Pancreas (tissue), 10 donors: ENCODE data around the gene POLA1. TPM values are rescaled to one million over a fixed set of nuclear protein-coding genes. Genes with fewer than 3 reads are reported as not detected.
"Not testable (repeated sequence)": the region's sequence is repeated elsewhere in the genome, so short reads cannot be mapped to it uniquely, and the experiment has no call there.

ENCODE experiments used
- ATAC-seq, 4 donors: fragments of 200-7000 bp; cut with Tn5 transposase; one replicate each; pipeline versions ENCODE4 v1.8.0 to v1.9.1; 2020; ENCODE audit warnings: mild to moderate bottlenecking in 4 of 4, moderate library complexity in 4 of 4
- DNase-seq, 6 donors: peaks; one replicate each; pipeline ENCODE4 v3.0.0-alpha.2; 2020
- FAIRE-seq: peaks from 2 replicates; lab custom pipeline; 2012; peaks lifted over from hg19 to GRCh38; lab: Jason Lieb, UNC
- H3K27ac ChIP-seq, 4 donors: fragments of 200-600 bp; sonication (generic); 1 replicate in 3 of 4; 2 replicates in 1 of 4; pipeline versions ENCODE4 v1.5.0 to v1.8.0; 2020
- H3K27me3 ChIP-seq, 4 donors: fragments of 200-600 bp; one replicate each; pipeline ENCODE4 v1.8.0; 2021
- H3K36me3 ChIP-seq, 3 donors: fragments of 200-600 bp; sonication (generic) in 1 of 3; one replicate each; pipeline versions ENCODE4 v1.5.0 to v1.8.0; 2020 to 2021
- H3K4me1 ChIP-seq, 3 donors: fragments of 200-600 bp; one replicate each; pipeline ENCODE4 v1.8.0; 2021
- H3K4me3 ChIP-seq, 4 donors: fragments of 200-600 bp; sonication (generic) in 2 of 4; one replicate each; pipeline versions ENCODE4 v1.5.0 to v1.8.0; 2020 to 2021
- H3K9me3 ChIP-seq, 4 donors: fragments of 200-600 bp; one replicate each; pipeline ENCODE4 v1.8.0; 2021
- WGBS, 2 donors: extraction: QIAGEN DNeasy Blood & Tissue Kit; methylation state at CpG; one replicate each; pipeline ENCODE4 v1.1.7; 2013; 5-methylcytosine and 5-hydroxymethylcytosine counted together
- intact Hi-C, 3 donors: fragments of 100-400 bp; cut with DNase I; formaldehyde crosslinking; loops; one replicate each; pipeline versions ENCODE4 v1.11.1 to v1.14.2; 2022
- polyA plus RNA-seq, 2 donors: library from polyadenylated mRNA; stranded (reverse); fragments of 200-250 nt; gene quantifications; one replicate each; pipeline ENCODE4 v1.2.3, GENCODE V29; 2013
- total RNA-seq, 6 donors: library from RNA; stranded (reverse); fragmentation: NEBNext Ultra II Directional in 4 of 6; extraction: Animal tissue kit (Norgen Biotek cat#: 25700) in 4 of 6; gene quantifications; one replicate each; pipeline versions ENCODE4 v1.2.1 to v1.2.4, GENCODE V29; 2021 to 2023
- TF ChIP-seq, protein P1 (sequence below), 4 donors: fragments of 200-600 bp; sonication (generic) in 3 of 4; IDR thresholded peaks; one replicate each; pipeline versions ENCODE4 v1.5.0 to v1.8.0; 2021; ENCODE audit warnings: antibody characterized with exemption in 4 of 4
- donor health status: healthy with polysubstance abuse.
- donor health status: DM: no; HTN: no; CAD: no; lungs with moderate emphysema.
- donor health status: DM: no; HTN: no; CAD: no.
- donor health status: control.
- donor health status: control.
- donor health status: Bipolar disorder and iron deficiency.
- donor health status: DM: yes; HTN: yes; CAD: no.
- donor health status: DM: no; HTN: no; CAD: no.
- donor health status: DM: no; HTN: no; CAD: no.
- donor health status: DM: yes; HTN: yes; CAD: no.

POLA1 gene
- total and polyA plus RNA-seq, 8 donors, result 1.4 to 6.1 (median 4.4) TPM

DNA sequence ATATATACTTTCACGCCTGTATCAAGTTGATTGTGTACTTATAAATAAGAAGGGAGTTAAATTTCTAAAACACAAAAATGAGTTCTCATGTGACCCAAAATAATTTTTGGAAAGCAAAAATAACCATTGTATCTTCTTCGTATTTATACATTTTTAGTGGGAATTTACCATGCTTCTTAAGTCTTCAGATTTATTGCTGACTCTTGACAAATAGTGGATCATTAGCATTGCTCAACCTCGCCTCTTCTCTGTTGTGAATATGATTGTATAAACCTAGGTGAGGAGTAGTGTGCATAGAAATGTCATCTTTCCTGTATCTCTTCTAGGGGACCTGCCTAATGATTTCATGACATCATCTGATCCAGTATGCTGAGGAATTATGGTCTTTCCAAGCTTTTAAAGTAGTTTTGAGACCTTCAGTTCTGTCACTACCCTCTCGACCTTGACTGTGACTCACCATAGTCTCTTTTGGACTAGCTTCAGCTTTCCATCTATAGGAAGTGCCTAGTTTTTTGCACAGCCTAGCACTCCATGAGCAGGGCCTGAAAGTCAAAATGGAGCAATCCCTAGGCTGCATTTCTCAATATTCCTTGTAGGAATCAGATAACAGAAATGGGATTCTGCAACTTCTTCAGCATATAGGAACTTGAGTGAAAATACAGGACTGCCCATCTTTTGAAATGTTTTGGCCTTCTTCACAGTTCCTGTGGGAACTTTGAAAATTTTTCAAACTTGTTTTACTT, 164.5 kb downstream of the POLA1 start:
- H3K4me1 ChIP-seq, result no peaks in the 10 kb centered on the region
- DNase-seq (no peak), FAIRE-seq (no peak), ATAC-seq (no peak)
- intact Hi-C loops, result no loop called here
- H3K9me3 ChIP-seq, result no peaks in the 10 kb centered on the region
- H3K36me3 ChIP-seq, result no peaks in the 10 kb centered on the region
- no peak overlapping the region for H3K27ac ChIP-seq
- TF ChIP-seq, protein P1, sequence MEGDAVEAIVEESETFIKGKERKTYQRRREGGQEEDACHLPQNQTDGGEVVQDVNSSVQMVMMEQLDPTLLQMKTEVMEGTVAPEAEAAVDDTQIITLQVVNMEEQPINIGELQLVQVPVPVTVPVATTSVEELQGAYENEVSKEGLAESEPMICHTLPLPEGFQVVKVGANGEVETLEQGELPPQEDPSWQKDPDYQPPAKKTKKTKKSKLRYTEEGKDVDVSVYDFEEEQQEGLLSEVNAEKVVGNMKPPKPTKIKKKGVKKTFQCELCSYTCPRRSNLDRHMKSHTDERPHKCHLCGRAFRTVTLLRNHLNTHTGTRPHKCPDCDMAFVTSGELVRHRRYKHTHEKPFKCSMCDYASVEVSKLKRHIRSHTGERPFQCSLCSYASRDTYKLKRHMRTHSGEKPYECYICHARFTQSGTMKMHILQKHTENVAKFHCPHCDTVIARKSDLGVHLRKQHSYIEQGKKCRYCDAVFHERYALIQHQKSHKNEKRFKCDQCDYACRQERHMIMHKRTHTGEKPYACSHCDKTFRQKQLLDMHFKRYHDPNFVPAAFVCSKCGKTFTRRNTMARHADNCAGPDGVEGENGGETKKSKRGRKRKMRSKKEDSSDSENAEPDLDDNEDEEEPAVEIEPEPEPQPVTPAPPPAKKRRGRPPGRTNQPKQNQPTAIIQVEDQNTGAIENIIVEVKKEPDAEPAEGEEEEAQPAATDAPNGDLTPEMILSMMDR (IDR thresholded peaks at IDR 0.05), result no peak
- 71 to 95% methylated on average over 4 of the region's 4 CpGs for WGBS, 2 donors
- no peak overlapping the region for H3K4me3 ChIP-seq
- no peaks in the 10 kb centered on the region for H3K27me3 ChIP-seq

DNA sequence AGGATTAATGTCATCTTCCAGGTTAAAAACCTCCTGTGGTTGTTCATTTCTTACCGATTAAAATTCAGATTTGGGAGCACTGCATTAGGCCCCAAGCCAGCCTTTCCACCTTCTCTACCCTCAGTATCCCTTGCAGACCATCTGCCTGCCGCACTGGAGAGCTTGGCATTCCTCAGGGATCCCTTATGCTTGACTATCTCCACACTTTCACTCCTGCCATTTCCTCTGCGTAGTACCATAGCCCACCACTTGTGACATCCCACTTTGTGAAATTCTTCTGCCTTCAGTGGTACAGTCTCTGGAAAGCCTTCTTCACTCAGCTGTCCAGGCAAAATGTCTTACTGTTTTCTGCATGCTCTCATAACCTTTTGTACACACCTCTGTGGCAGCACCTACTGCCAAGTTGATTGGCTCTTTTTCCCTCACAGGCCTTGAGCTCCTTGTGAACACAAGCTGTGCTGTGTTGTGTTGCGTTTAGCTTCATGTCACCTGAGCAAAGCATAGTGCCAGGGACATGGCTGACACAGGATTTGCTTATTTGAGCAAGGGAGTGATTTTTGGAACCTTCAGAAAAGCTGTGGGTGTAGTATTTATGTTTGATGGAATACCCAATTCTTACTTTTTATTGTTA, 165.6 kb downstream of the POLA1 start:
- FAIRE-seq, result no peak
- WGBS, 2 donors, result 66 to 85% methylated on average over 4 of the region's 4 CpGs
- Histone ChIP-seq H3K36me3 (no peaks in the 10 kb centered on the region), H3K27ac (no peak overlapping the region), H3K27me3 (no peaks in the 10 kb centered on the region), H3K9me3 (no peaks in the 10 kb centered on the region), H3K4me1 (no peaks in the 10 kb centered on the region), H3K4me3 (no peak overlapping the region)
- DNase-seq, result peak in 1 of 6 donors; percentile 14
- intact Hi-C loops, result no loop called here
- ATAC-seq, result peak in 1 of 4 donors; percentile 51
- TF ChIP-seq, protein P1 (IDR thresholded peaks at IDR 0.05), result no peak

DNA sequence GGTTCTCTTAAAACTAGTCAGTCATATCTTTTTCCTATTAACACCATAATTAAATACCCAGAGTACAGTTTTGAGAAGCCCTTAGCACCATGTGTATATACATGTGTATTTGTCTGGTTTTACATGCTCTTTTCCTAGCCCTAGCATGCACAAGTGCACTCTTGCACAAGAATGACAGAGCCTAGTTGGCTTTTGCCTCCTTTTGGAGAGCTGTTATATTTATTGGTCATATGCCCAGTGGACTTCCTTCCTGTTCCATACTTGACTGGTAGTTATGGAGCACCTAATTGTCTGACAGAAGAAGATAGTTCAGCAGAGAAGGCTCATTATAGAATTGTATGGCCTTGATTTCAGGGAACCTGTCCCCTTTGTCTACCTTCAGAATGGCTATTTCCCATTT, 166.4 kb downstream of the POLA1 start:
- ATAC-seq, result no peak
- intact Hi-C loops, result no loop called here
- DNase-seq, result no peak
- Histone ChIP-seq H3K27me3 (no peaks in the 10 kb centered on the region), H3K4me1 (no peaks in the 10 kb centered on the region), H3K36me3 (no peaks in the 10 kb centered on the region), H3K27ac (no peak overlapping the region), H3K4me3 (no peak overlapping the region), H3K9me3 (no peaks in the 10 kb centered on the region)
- TF ChIP-seq, protein P1 (IDR thresholded peaks at IDR 0.05), result no peak
- FAIRE-seq, result no peak

DNA sequence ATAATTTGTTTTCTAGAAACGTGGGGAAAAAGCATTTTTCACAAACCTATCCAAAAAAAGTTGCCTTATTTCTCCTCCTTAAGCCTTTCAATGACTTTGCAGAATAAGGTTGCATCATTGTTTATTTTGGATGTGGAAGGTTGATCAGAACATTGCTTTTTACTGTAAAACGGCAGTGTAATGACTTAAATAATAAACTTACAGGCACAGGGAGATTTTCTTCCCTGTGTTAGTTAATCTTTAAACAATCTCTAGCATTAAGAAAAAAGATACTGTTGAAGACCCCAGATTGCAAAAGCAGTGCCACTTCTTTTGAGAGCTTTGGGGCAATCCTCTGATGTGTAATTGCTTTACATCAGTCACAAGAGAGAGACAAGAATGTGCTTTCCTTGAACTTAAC, 168.6 kb downstream of the POLA1 start:
- Histone ChIP-seq H3K9me3 (no peaks in the 10 kb centered on the region), H3K27ac (no peak overlapping the region), H3K36me3 (no peaks in the 10 kb centered on the region), H3K27me3 (peaks cover 0 to 3% (median 0%) of the 10 kb centered on the region in 4 donors), H3K4me1 (no peaks in the 10 kb centered on the region), H3K4me3 (no peak overlapping the region)
- FAIRE-seq (no peak), ATAC-seq (no peak), DNase-seq (no peak)
- WGBS, 2 donors, result 6 to 13% methylated on average over 2 of the region's 2 CpGs
- TF ChIP-seq, protein P1 (IDR thresholded peaks at IDR 0.05), result no peak
- intact Hi-C loops, result no loop called here

DNA sequence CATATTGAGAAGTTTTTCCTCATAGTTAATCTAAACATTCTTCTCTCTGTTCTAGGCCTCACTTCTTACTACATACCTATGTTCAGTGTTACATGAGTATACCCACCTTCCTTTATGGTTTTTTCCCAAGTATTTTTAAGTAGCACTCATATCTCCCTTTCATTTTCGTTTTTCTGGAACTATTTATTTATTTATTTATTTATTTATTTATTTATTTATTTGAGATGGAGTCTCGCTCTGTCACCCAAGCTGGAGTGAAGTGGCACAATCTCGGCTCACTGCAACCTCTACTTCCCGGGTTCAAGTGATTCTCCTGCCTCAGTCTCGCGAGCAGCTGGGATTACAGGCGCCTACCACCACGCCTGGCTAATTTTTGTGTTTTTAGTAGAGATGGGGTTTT, 170.1 kb downstream of the POLA1 start:
- H3K27ac ChIP-seq, ATAC-seq, H3K36me3 ChIP-seq, H3K4me1 ChIP-seq, intact Hi-C loops, DNase-seq, H3K4me3 ChIP-seq, H3K27me3 ChIP-seq, H3K9me3 ChIP-seq: not testable (repeated sequence)
- 82 to 96% methylated on average over 8 of the region's 8 CpGs for WGBS, 2 donors
- peak; percentile 77 for FAIRE-seq
